ENCODE data around the gene IPO4.

Gene IPO4

GRCh38 chr14:24188251-24189058 lies at the start of gene IPO4:
IPO4 (minus strand) TSS chr14:24188816; CDS start chr14:24188787, 29 bp downstream.
- no peak for TF ChIP-seq CTCF (IDR thresholded peaks at IDR 0.05; ENCODE audit: low read depth, low read length)
- H3K4me3 ChIP-seq (ENCODE audit: low read depth, low read length), result peak within 1 kb of the TSS; percentile 78

- H3K4me3 ChIP-seq (ENCODE audit: low read depth, low read length), result no peak overlapping the region
- TF ChIP-seq CTCF (IDR thresholded peaks at IDR 0.05; ENCODE audit: low read depth, low read length), result no peak
Measured at GRCh38 chr14:24238123-24238522, 49.5 kb upstream of the IPO4 start.

- TF ChIP-seq CTCF (IDR thresholded peaks at IDR 0.05; ENCODE audit: low read depth, low read length), result no peak
- H3K4me3 ChIP-seq (ENCODE audit: low read depth, low read length), result no peak overlapping the region
Measured at GRCh38 chr14:24237463-24237955, 48.9 kb upstream of the IPO4 start.

GRCh38 chr14:24236689-24237462 lies 48.3 kb upstream of the IPO4 start:
- no peak overlapping the region for H3K4me3 ChIP-seq (ENCODE audit: low read depth, low read length)
- TF ChIP-seq CTCF (IDR thresholded peaks at IDR 0.05; ENCODE audit: low read depth, low read length), result no peak

- TF ChIP-seq CTCF (IDR thresholded peaks at IDR 0.05; ENCODE audit: low read depth, low read length), result no peak
- H3K4me3 ChIP-seq (ENCODE audit: low read depth, low read length), result no peak overlapping the region
Measured at GRCh38 chr14:24235804-24236688, 47.4 kb upstream of the IPO4 start.

- no peak overlapping the region for H3K4me3 ChIP-seq (ENCODE audit: low read depth, low read length)
- TF ChIP-seq CTCF (IDR thresholded peaks at IDR 0.05; ENCODE audit: low read depth, low read length), result no peak
Measured at GRCh38 chr14:24234095-24235005, 45.7 kb upstream of the IPO4 start.
